Activated CD4-positive, alpha-beta T cell treated with anti-CD3 and anti-CD28 coated beads, Interleukin-10, Interleukin-2, amounts not matched to agents 100 ng/mL and 50 ng/mL, durations not matched to agents 16 hours and 8 hours (primary cell): ENCODE measurements around the gene LIMS4.
"Not testable (repeated sequence)": the region's sequence is repeated elsewhere in the genome, so short reads cannot be mapped to it uniquely, and the experiment has no call there.

ENCODE experiments used
- DNase-seq: peaks from one replicate; pipeline ENCODE4 v3.0.0-alpha.2; 2020

Gene LIMS4

GRCh38 chr2:110472171-110473058 lies at the start of gene LIMS4:
Gene LIMS4, minus strand, starts transcription at chr2:110472816. Its CDS starts 38 bp downstream, at chr2:110472778.
- DNase-seq = not testable (repeated sequence)

GRCh38 chr2:110499755-110500377 lies 27.2 kb upstream of the LIMS4 start:
- not testable (repeated sequence) for DNase-seq

GRCh38 chr2:110496027-110496426 lies 23.4 kb upstream of the LIMS4 start:
- not testable (repeated sequence) for DNase-seq

GRCh38 chr2:110494488-110494887 lies 21.9 kb upstream of the LIMS4 start:
- not testable (repeated sequence) for DNase-seq

- not testable (repeated sequence) for DNase-seq
These were observed 16.4 kb upstream of the LIMS4 start for GRCh38 chr2:110488991-110489390.

GRCh38 chr2:110482697-110483096 lies 10.1 kb upstream of the LIMS4 start:
- DNase-seq = not testable (repeated sequence)

GRCh38 chr2:110481200-110481599 lies 8.6 kb upstream of the LIMS4 start:
- not testable (repeated sequence) for DNase-seq

- not testable (repeated sequence) for DNase-seq
These were observed 7.5 kb upstream of the LIMS4 start for GRCh38 chr2:110480084-110480483.

- not testable (repeated sequence) for DNase-seq
These were observed 4.8 kb upstream of the LIMS4 start for GRCh38 chr2:110477370-110477769.

GRCh38 chr2:110476952-110477351 lies 4.3 kb upstream of the LIMS4 start:
- not testable (repeated sequence) for DNase-seq

GRCh38 chr2:110475627-110476359 lies 3.2 kb upstream of the LIMS4 start:
- not testable (repeated sequence) for DNase-seq

GRCh38 chr2:110474898-110475297 lies 2.3 kb upstream of the LIMS4 start:
- not testable (repeated sequence) for DNase-seq

GRCh38 chr2:110473059-110473358 lies 393 bp upstream of the LIMS4 start:
- DNase-seq = not testable (repeated sequence)

- not testable (repeated sequence) for DNase-seq
These were observed 3.7 kb downstream of the LIMS4 start for GRCh38 chr2:110468921-110469320.

- DNase-seq = not testable (repeated sequence)
These were observed 7.3 kb downstream of the LIMS4 start for GRCh38 chr2:110465312-110465711.

- DNase-seq = not testable (repeated sequence)
These were observed 10.2 kb downstream of the LIMS4 start for GRCh38 chr2:110462458-110462857.

- DNase-seq = not testable (repeated sequence)
These were observed 12.3 kb downstream of the LIMS4 start for GRCh38 chr2:110460318-110460717.

- DNase-seq = not testable (repeated sequence)
These were observed 15.4 kb downstream of the LIMS4 start for GRCh38 chr2:110457214-110457590.

- DNase-seq = not testable (repeated sequence)
These were observed 16.1 kb downstream of the LIMS4 start for GRCh38 chr2:110456291-110457213.

GRCh38 chr2:110455080-110455670 lies 17.4 kb downstream of the LIMS4 start:
- DNase-seq = not testable (repeated sequence)

GRCh38 chr2:110450951-110451350 lies 21.7 kb downstream of the LIMS4 start:
- DNase-seq = not testable (repeated sequence)
